GM20000 (cell line): Measurements from ENCODE around the gene GRM4.
"Not testable (repeated sequence)": the region's sequence is repeated elsewhere in the genome, so short reads cannot be mapped to it uniquely, and the experiment has no call there.

Source experiments
- DNase-seq: peaks from one replicate; pipeline ENCODE4 v3.0.0; 2012; ENCODE audit warnings: low spot score
- TF ChIP-seq, protein P1 (sequence below): IDR thresholded peaks from 2 replicates; pipeline ENCODE4 v1.5.1; 2012; ENCODE audit warnings: mild to moderate bottlenecking, control low read depth; ENCODE audit errors: extremely low read depth, missing control alignments

GRM4 gene

GRCh38 chr6:34017106-34017805 is 128.6 kb downstream of the GRM4 start:
- no peak for DNase-seq
- TF ChIP-seq, protein P1, sequence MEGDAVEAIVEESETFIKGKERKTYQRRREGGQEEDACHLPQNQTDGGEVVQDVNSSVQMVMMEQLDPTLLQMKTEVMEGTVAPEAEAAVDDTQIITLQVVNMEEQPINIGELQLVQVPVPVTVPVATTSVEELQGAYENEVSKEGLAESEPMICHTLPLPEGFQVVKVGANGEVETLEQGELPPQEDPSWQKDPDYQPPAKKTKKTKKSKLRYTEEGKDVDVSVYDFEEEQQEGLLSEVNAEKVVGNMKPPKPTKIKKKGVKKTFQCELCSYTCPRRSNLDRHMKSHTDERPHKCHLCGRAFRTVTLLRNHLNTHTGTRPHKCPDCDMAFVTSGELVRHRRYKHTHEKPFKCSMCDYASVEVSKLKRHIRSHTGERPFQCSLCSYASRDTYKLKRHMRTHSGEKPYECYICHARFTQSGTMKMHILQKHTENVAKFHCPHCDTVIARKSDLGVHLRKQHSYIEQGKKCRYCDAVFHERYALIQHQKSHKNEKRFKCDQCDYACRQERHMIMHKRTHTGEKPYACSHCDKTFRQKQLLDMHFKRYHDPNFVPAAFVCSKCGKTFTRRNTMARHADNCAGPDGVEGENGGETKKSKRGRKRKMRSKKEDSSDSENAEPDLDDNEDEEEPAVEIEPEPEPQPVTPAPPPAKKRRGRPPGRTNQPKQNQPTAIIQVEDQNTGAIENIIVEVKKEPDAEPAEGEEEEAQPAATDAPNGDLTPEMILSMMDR: no peak

GRCh38 chr6:34016573-34016972 is 129.3 kb downstream of the GRM4 start:
- not testable (repeated sequence) for DNase-seq

GRCh38 chr6:34015586-34015985 is 130.3 kb downstream of the GRM4 start:
- DNase-seq: no peak
- TF ChIP-seq, protein P1: no peak

DNA sequence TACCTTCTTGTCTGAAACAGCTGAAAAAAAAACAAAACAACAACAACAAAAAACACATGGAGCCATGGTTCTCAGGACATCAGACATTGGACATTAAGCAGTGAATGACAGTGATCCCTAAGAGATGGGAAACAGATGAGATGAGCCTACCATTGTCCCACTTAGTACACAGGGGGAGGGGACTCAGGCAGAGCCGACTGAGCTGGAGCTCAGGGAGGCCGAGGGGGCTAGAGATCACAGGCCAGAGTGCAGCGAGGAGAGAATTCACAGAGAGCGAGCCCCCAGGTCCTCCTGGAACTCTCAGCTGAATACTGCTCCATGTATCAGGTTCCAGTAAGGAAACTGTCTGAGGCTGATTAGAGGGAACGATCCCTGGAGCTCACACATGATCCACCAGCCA is 134.6 kb downstream of the GRM4 start:
- TF ChIP-seq, protein P1: no peak

DNA sequence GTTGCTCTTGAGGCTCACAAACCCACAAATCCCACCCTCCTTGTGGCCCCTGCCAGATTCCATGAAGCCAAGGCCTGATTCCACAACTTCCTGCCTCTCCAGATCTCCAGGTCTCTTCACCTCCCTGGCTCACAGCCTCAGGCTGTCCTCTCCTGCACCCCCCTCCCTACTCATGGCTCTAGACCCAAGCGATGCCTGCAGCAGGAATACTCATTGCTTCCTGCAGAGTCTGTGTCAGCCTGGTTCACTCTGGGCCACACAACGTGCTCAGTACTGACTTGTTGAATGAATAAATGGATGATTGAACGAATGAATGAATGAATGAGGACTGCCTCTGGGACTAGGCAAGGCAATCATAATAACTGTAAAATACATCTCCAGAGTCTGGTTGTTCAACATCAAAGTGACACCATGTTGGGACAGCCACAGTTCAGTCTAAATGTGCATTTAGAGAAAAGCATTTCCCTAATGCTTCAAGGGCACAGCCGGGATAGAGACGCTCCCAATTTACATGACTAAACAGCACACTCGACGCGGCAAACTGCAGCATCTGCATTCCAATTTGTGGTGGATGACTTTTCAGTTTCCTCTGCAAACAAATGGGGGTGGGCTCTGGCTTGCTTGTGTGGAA is 139.9 kb downstream of the GRM4 start:
- no peak for DNase-seq
- TF ChIP-seq, protein P1: no peak

More for the DNA sequence above, 134.6 kb downstream of the GRM4 start:
- no peak for DNase-seq

DNA sequence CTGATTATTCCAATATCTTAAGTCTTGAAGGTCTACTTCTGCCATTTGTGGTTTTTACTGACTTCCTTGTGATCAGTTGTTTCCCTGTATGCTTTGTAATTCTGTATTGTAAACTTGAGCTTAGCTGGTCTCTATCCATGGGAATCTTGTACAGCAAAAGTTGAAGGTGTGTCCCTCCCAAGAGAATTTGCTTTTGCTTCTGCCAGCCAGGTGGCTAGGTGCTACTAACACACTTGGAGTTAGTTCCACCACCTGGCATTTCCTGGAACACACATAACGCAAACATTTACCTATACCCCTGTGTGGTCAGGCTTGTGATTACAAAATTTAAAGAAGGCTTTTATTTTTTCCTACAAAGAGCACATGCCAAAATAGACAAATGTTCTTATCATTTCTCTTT is 141.2 kb downstream of the GRM4 start:
- TF ChIP-seq, protein P1: no peak
- DNase-seq: no peak

- DNase-seq: no peak
- TF ChIP-seq, protein P1: no peak
Measured at GRCh38 chr6:34003962-34004361, 141.9 kb downstream of the GRM4 start.
